Suprapubic skin (tissue), 3 donors: ENCODE results near the gene UNC119.

Experiments used
- CTCF ChIP-seq, 2 donors: fragments of 200-600 bp in 1 of 2; fragments of 450-650 bp in 1 of 2; sonication (generic) in 1 of 2; IDR thresholded peaks; one replicate each; pipeline ENCODE4 v1.5.1; 2016 to 2019; ENCODE audit warnings: antibody characterized with exemption in 2 of 2, mild to moderate bottlenecking in 1 of 2, moderate library complexity in 1 of 2
- EP300 ChIP-seq: sonication (generic); formaldehyde crosslinking; IDR thresholded peaks from one replicate; pipeline ENCODE4 v1.6.1; 2017; ENCODE audit warnings: antibody characterized with exemption
- POLR2A ChIP-seq, 2 donors: fragments of 450-650 bp; IDR thresholded peaks; one replicate each; pipeline ENCODE4 v1.6.1; 2017; ENCODE audit warnings: antibody characterized with exemption in 2 of 2, mild to moderate bottlenecking in 2 of 2, moderate library complexity in 2 of 2

- TF ChIP-seq CTCF (IDR thresholded peaks at IDR 0.05) (no peak), POLR2A (IDR thresholded peaks at IDR 0.05) (no peak), EP300 (no peak)
Measured at GRCh38 chr17:28500712-28501379, 51.6 kb downstream of the UNC119 start.
